Measurements from ENCODE around the gene BBLN.

Gene BBLN

GRCh38 chr9:128191406-128192046 is 31.5 kb downstream of the BBLN start, which contains the start of gene CIZ1:
Gene CIZ1 (minus strand): TSS chr9:128191572. CDS start chr9:128190857, 715 bp downstream.
- DNase-seq: peak; percentile 77

GRCh38 chr9:128192601-128193371 is 32.7 kb downstream of the BBLN start:
- peak; percentile 91 for DNase-seq

GRCh38 chr9:128193469-128194096 is 33.5 kb downstream of the BBLN start:
- no peak for DNase-seq

GRCh38 chr9:128201441-128202369 is 41.6 kb downstream of the BBLN start:
- DNase-seq: peak; percentile 52

GRCh38 chr9:128202648-128203023 is 42.6 kb downstream of the BBLN start:
- DNase-seq: no peak

GRCh38 chr9:128203024-128203706 is 43.1 kb downstream of the BBLN start, which contains the start of gene DNM1:
Gene DNM1 (plus strand): TSS chr9:128203379. CDS start chr9:128203471, 92 bp downstream.
- peak; percentile 63 for DNase-seq

- DNase-seq: peak; percentile 56
Measured at GRCh38 chr9:128203707-128204551, 43.9 kb downstream of the BBLN start.

- DNase-seq: no peak
Measured at GRCh38 chr9:128204858-128205257, 44.8 kb downstream of the BBLN start.

GRCh38 chr9:128205296-128205944 is 45.4 kb downstream of the BBLN start:
- no peak for DNase-seq

- DNase-seq: no peak
Measured at GRCh38 chr9:128206484-128206883, 46.4 kb downstream of the BBLN start.

GRCh38 chr9:128206916-128207910 is 47.1 kb downstream of the BBLN start:
- DNase-seq: no peak

GRCh38 chr9:128208386-128208785 is 48.3 kb downstream of the BBLN start:
- DNase-seq: no peak

- DNase-seq: no peak
Measured at GRCh38 chr9:128208946-128209669, 49.0 kb downstream of the BBLN start.

GRCh38 chr9:128211186-128211980 is 51.3 kb downstream of the BBLN start:
- no peak for DNase-seq

GRCh38 chr9:128211981-128212281 is 51.9 kb downstream of the BBLN start:
- no peak for DNase-seq

All from fibroblast of skin of abdomen (primary cell).